SK-N-MC (cell line): ENCODE measurements around the gene CDH23.

ENCODE experiments used
- DNase-seq: peaks from one replicate; pipeline ENCODE4 v3.0.0-alpha.2; 2011; ENCODE audit warnings: low read depth, low spot score
- H3K27ac ChIP-seq: fragments of 200-600 bp; sonication (generic); 2 replicates; pipeline ENCODE4 v1.5.1; 2016; ENCODE audit warnings: mixed run types
- H3K36me3 ChIP-seq: fragments of 200-600 bp; sonication (generic); 2 replicates; pipeline ENCODE4 v1.6.1; 2017; ENCODE audit warnings: antibody characterized with exemption, low read length, mixed read lengths; ENCODE audit not compliant: insufficient read depth
- H3K4me3 ChIP-seq: fragments of 200-600 bp; sonication (generic); 2 replicates; pipeline ENCODE4 v1.5.1; 2016
- H3K9ac ChIP-seq: fragments of 200-600 bp; sonication (generic); 2 replicates; pipeline ENCODE4 v1.8.0; 2017; ENCODE audit warnings: mixed run types, mixed read lengths; ENCODE audit not compliant: insufficient read length
- H3K9me3 ChIP-seq: fragments of 200-600 bp; sonication (generic); 2 replicates; pipeline ENCODE4 v1.6.1; 2017; ENCODE audit warnings: low read depth, mild to moderate bottlenecking, antibody characterized with exemption, low read length, moderate library complexity, mixed read lengths
- EZH2 ChIP-seq: fragments of 200-600 bp; sonication (generic); IDR thresholded peaks from one replicate; pipeline ENCODE4 v1.6.1; 2017; ENCODE audit warnings: antibody characterized with exemption
- FOXP2 ChIP-seq: optimal IDR thresholded peaks from 2 replicates; pipeline ENCODE3; 2011; ENCODE audit warnings: mild to moderate bottlenecking, moderate library complexity; ENCODE audit not compliant: insufficient read depth; ENCODE audit errors: extremely low read length, control extremely low read depth
- POLR2AphosphoS5 ChIP-seq: IDR thresholded peaks from 2 replicates; pipeline ENCODE4 v1.6.1; 2012; ENCODE audit warnings: mild to moderate bottlenecking, low read depth, low read length, borderline replicate concordance

CDH23 gene

DNA sequence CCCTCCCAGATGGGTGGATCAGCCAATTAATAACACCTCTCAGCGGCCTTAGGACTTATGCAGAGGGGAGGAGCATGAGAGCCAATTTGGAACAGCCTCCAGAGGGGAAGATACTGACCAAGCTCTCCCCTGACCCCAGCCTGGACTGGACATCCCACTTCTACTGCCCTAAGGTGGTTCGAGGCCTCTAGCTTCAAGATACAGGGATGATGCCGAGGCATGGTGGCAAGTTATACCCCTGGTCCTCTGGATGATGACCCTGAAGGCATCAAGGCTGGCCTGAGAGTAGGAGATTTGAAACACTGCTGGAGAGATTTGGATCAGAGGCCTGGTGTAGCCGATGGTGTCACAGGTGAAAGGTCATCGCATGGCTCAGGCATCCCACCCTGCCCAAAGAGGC, 3.2 kb downstream of the CDH23 start:
- TF ChIP-seq FOXP2, result no peak
- TF ChIP-seq POLR2AphosphoS5, result no peak
- H3K9ac ChIP-seq, result no peak overlapping the region
- DNase-seq, result no peak

GRCh38 chr10:71401056-71401455, 4.3 kb downstream of the CDH23 start:
- H3K4me3 ChIP-seq, result no peak overlapping the region
- H3K27ac ChIP-seq, result no peak overlapping the region
- no peak for TF ChIP-seq EZH2
- no peak for TF ChIP-seq POLR2AphosphoS5
- TF ChIP-seq FOXP2, result no peak

More for the DNA sequence above, 3.2 kb downstream of the CDH23 start:
- Histone ChIP-seq H3K9me3 (no peaks in the 10 kb centered on the region), H3K4me3 (no peak overlapping the region), H3K27ac (no peak overlapping the region), H3K36me3 (no peaks in the 10 kb centered on the region)

GRCh38 chr10:71402005-71402404, 5.3 kb downstream of the CDH23 start:
- Histone ChIP-seq H3K9me3 (no peaks in the 10 kb centered on the region), H3K9ac (no peak overlapping the region), H3K4me3 (no peak overlapping the region), H3K36me3 (no peaks in the 10 kb centered on the region), H3K27ac (no peak overlapping the region)
- DNase-seq, result no peak
- TF ChIP-seq POLR2AphosphoS5 (no peak), EZH2 (no peak), FOXP2 (no peak)

More at GRCh38 chr10:71401056-71401455, 4.3 kb downstream of the CDH23 start:
- Histone ChIP-seq H3K9me3 (no peaks in the 10 kb centered on the region), H3K9ac (no peak overlapping the region), H3K36me3 (no peaks in the 10 kb centered on the region)
- no peak for DNase-seq

GRCh38 chr10:71404503-71405295, 8.0 kb downstream of the CDH23 start:
- Histone ChIP-seq H3K27ac (no peak overlapping the region), H3K9me3 (no peaks in the 10 kb centered on the region), H3K9ac (no peak overlapping the region), H3K4me3 (no peak overlapping the region), H3K36me3 (no peaks in the 10 kb centered on the region)
- DNase-seq, result no peak
- TF ChIP-seq EZH2 (no peak), POLR2AphosphoS5 (no peak), FOXP2 (no peak)

DNA sequence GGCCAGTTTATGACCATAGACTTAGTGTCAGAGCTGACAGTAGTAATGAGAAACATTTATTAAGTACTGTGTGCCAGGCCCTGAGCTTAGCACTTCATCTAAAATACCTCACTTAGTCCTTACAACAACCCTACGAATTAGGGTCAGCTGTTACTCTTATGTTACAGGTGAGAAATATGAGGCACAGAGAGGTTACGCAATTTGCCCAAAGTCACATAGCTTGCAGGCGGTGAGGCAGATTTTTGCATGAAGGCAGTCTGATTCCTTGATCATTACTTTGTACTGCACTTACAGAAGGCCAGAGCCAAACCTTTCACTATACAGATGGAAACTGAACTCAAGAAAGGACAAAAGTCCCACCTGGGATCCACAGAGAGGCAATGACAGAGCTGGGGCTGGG, 10.2 kb downstream of the CDH23 start:
- no peak overlapping the region for H3K4me3 ChIP-seq
- H3K27ac ChIP-seq, result no peak overlapping the region
- H3K9me3 ChIP-seq, result no peaks in the 10 kb centered on the region; the same call in 1 of the 2 replicates
- H3K9ac ChIP-seq, result no peak overlapping the region
- no peaks in the 10 kb centered on the region for H3K36me3 ChIP-seq
- TF ChIP-seq FOXP2, result no peak
- no peak for TF ChIP-seq POLR2AphosphoS5
- TF ChIP-seq EZH2, result no peak
- DNase-seq, result no peak

GRCh38 chr10:71408436-71409225, 11.9 kb downstream of the CDH23 start:
- no peak for DNase-seq
- Histone ChIP-seq H3K9ac (no peak overlapping the region), H3K36me3 (no peaks in the 10 kb centered on the region), H3K9me3 (no peaks in the 10 kb centered on the region; the same call in 1 of the 2 replicates), H3K27ac (no peak overlapping the region), H3K4me3 (no peak overlapping the region)
- TF ChIP-seq EZH2, result no peak
- TF ChIP-seq FOXP2, result no peak
- TF ChIP-seq POLR2AphosphoS5, result no peak

DNA sequence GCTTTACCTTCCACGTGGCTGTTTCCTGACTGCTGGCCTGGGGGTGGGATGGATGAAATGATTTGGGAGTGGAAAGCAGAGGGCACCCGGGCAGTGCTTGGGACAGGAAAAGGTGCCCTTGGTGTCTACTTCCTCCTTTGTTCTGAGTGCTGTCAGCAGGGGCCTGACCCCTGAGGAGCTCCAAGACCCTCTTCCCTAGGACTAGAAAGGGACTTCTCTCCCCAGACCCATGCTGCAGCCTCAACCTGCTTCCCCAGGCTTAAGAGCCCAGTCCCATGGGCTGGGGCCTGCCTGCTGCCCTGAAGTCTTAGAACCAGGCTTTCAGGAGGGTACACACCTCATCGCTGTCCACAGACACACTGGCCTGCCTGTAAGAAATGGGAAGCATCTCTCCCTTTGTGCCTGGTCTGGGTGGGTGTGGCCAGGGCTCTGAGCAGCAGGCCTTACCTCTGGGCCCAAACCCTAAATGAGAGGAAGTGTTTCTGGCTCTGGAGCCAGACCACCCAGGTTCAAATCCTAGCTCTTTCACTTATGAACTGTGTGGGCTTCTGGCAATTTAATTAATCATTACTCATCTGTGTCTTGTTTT, 12.9 kb downstream of the CDH23 start:
- Histone ChIP-seq H3K9ac (no peak overlapping the region), H3K27ac (no peak overlapping the region), H3K9me3 (no peaks in the 10 kb centered on the region; the same call in 1 of the 2 replicates), H3K36me3 (no peaks in the 10 kb centered on the region), H3K4me3 (no peak overlapping the region)
- TF ChIP-seq EZH2, result no peak
- no peak for DNase-seq

DNA sequence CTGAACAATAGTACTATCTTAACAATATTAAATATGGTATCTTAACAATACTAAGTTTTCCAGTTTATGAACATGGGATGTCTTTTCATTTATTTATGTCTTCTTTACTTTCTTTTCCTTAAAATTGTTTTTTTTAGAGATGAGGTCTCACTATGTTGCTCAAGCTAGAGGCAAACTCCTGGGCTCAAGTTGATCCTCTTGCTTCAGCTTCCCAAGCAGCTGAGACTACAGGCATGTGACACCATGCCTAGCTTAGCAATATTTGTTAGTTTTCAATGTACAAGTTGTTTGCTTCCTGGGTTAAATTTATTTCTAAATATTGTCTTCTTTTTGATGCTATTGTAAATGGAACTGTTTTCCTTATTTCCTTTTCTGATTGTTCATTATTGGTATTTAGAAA, 16.9 kb downstream of the CDH23 start:
- DNase-seq, result no peak
- no peaks in the 10 kb centered on the region for H3K36me3 ChIP-seq
- no peak overlapping the region for H3K9ac ChIP-seq
- TF ChIP-seq FOXP2 (no peak), POLR2AphosphoS5 (no peak), EZH2 (no peak)
- H3K27ac ChIP-seq, result no peak overlapping the region
- H3K4me3 ChIP-seq, result no peak overlapping the region
- no peaks in the 10 kb centered on the region; the same call in 1 of the 2 replicates for H3K9me3 ChIP-seq
